K562 (cell line): Measurements from ENCODE around the gene TMEM135. TPM values are rescaled to one million over a fixed set of nuclear protein-coding genes. Genes with fewer than 3 reads are reported as not detected.

ENCODE experiments used
- ATAC-seq: fragments of 200-7000 bp; cut with Tn5 transposase; 3 replicates; pipeline ENCODE4 v1.9.1; 2020; ENCODE audit warnings: moderate library complexity
- BruUV-seq: library from RNA; stranded (reverse); fragments of 400-500 nt; replicated peaks from 2 replicates; lab custom pipeline; 2021; lab: Mats Ljungman, UMichigan
- CTCF ChIA-PET: fragments of 300-600 bp; formaldehyde crosslinking; extraction: SDS; loops from one replicate; lab custom pipeline; 2021; ENCODE audit warnings: low intra/inter-chr PET ratio; lab: Yijun Ruan, JAX
- POLR2A ChIA-PET: fragments of 300-600, 350-650 bp; sonication (Branson Sonifier 250); formaldehyde crosslinking; extraction: SDS; loops from one replicate; lab custom pipeline; 2021; ENCODE audit warnings: antibody characterized with exemption, inconsistent platforms; lab: Yijun Ruan, JAX
- DNase-seq, 4 experiments: peaks; one replicate each; pipeline versions ENCODE4 v3.0.0 to v3.0.0-alpha.2; 2011 to 2018; ENCODE audit warnings: low spot score in 3 of 4, mixed read lengths in 3 of 4; ENCODE audit errors: extremely low read depth in 1 of 4
- FAIRE-seq: peaks from 2 replicates; lab custom pipeline; 2011; peaks lifted over from hg19 to GRCh38; lab: Jason Lieb, UNC
- H2AFZ ChIP-seq: 2 replicates; pipeline ENCODE4 v1.6.0; 2011; ENCODE audit warnings: low read depth, low read length, control low read depth, inconsistent platforms
- H3K27ac ChIP-seq: fragments of 200-600 bp; 3 replicates; pipeline ENCODE4 v1.8.0; 2011; ENCODE audit warnings: low read depth, mild to moderate bottlenecking, control low read depth, inconsistent platforms, low read length, moderate library complexity, mixed read lengths; ENCODE audit errors: extremely low read depth
- H3K27me3 ChIP-seq, 2 experiments: fragments of 300-600 bp in 1 of 2; 2 replicates in 1 of 2; 3 replicates in 1 of 2; pipeline versions ENCODE4 v1.6.0 to v1.8.0; 2011; ENCODE audit warnings: inconsistent platforms in 2 of 2, low read length in 2 of 2, mild to moderate bottlenecking in 1 of 2, mixed read lengths in 1 of 2, moderate library complexity in 1 of 2; ENCODE audit not compliant: control insufficient read depth in 2 of 2, insufficient read depth in 2 of 2
- H3K36me3 ChIP-seq: fragments of 300-600 bp; 3 replicates; pipeline ENCODE4 v1.8.0; 2011; ENCODE audit warnings: mild to moderate bottlenecking, low read length, inconsistent platforms; ENCODE audit not compliant: control insufficient read depth, insufficient read depth
- H3K4me1 ChIP-seq, 2 experiments: fragments of 200-600 bp in 1 of 2; replicated peaks in 1 of 2; 2 replicates in 1 of 2; 3 replicates in 1 of 2; pipeline versions ENCODE4 v1.5.1 to v1.8.0; 2011; ENCODE audit warnings: inconsistent platforms in 2 of 2, low read length in 2 of 2, mild to moderate bottlenecking in 1 of 2, mixed read lengths in 1 of 2, moderate library complexity in 1 of 2; ENCODE audit not compliant: control insufficient read depth in 2 of 2, insufficient read depth in 2 of 2
- H3K4me2 ChIP-seq: 2 replicates; pipeline ENCODE4 v1.6.1; 2011; ENCODE audit warnings: low read length, control low read depth, inconsistent platforms, mixed read lengths; ENCODE audit not compliant: insufficient read depth
- H3K4me3 ChIP-seq: fragments of 200-600 bp; sonication (generic), shearing (Covaris generic); 2 replicates; pipeline ENCODE4 v1.5.1; 2016; ENCODE audit warnings: control low read depth, inconsistent platforms
- H3K79me2 ChIP-seq: fragments of 200-600 bp; 3 replicates; pipeline ENCODE4 v1.8.0; 2011; ENCODE audit warnings: low read length, inconsistent platforms; ENCODE audit not compliant: control insufficient read depth, insufficient read depth
- H3K9ac ChIP-seq, 2 experiments: 2 replicates each; pipeline versions ENCODE4 v1.6.0 to v1.6.1; 2011; ENCODE audit warnings: low read depth in 2 of 2, low read length in 2 of 2, control low read depth in 1 of 2, inconsistent platforms in 1 of 2, mild to moderate bottlenecking in 1 of 2, mixed read lengths in 1 of 2; ENCODE audit not compliant: insufficient read depth in 1 of 2
- H3K9me1 ChIP-seq: one replicate; pipeline ENCODE4 v1.6.0; 2011; ENCODE audit warnings: inconsistent platforms, mild to moderate bottlenecking, low read length, moderate library complexity; ENCODE audit not compliant: control insufficient read depth, insufficient read depth
- H3K9me3 ChIP-seq: replicated peaks from 2 replicates; pipeline ENCODE4 v1.5.1; 2011; ENCODE audit warnings: low read depth, low read length, inconsistent platforms; ENCODE audit not compliant: control insufficient read depth, insufficient read depth
- H4K20me1 ChIP-seq: replicated peaks from 2 replicates; pipeline ENCODE4 v1.6.1; 2011; ENCODE audit warnings: low read length, inconsistent platforms, mixed read lengths; ENCODE audit not compliant: control insufficient read depth, insufficient read depth
- CBFA2T3 ChIP-seq: fragments of 450-650 bp; IDR thresholded peaks from 2 replicates; pipeline ENCODE4 v1.6.1; 2017
- MEF2A ChIP-seq: IDR thresholded peaks from 2 replicates; pipeline ENCODE4 v1.6.1; 2011; ENCODE audit warnings: low read depth, mild to moderate bottlenecking, low read length, moderate library complexity; ENCODE audit not compliant: control insufficient read depth
- MEF2D ChIP-seq: conservative IDR thresholded peaks from 2 replicates; pipeline ENCODE4 v1.6.1; 2016; ENCODE audit warnings: low read depth, missing genetic modification characterization, missing compliant biosample characterization
- MYC ChIP-seq, 2 experiments: fragments of 250-450 bp in 1 of 2; sonication (Bioruptor Pico) in 1 of 2; IDR thresholded peaks; 2 replicates each; pipeline versions ENCODE4 v1.5.1 to v1.6.1; 2012 to 2021; ENCODE audit warnings: low read depth in 2 of 2, borderline replicate concordance in 1 of 2, improper control_type of control experiment in 1 of 2, low read length in 1 of 2, mild to moderate bottlenecking in 1 of 2, moderate library complexity in 1 of 2
- TCF3 ChIP-seq: sonication (generic); formaldehyde crosslinking; IDR thresholded peaks from 2 replicates; pipeline ENCODE4 v1.4.0; 2020; ENCODE audit warnings: mild to moderate bottlenecking, missing genetic modification reagents
- in situ Hi-C: fragments of 300-500 bp; cut with MboI; formaldehyde crosslinking; loops from 4 replicates; pipeline ENCODE4 v1.15.0; 2018; ENCODE audit warnings: inconsistent platforms, mixed read lengths
- intact Hi-C: fragments of 100-400 bp; cut with micrococcal nuclease; formaldehyde crosslinking; loops from 2 replicates; pipeline ENCODE4 v1.14.2; 2022
- polyA plus RNA-seq, 8 experiments: library from polyadenylated mRNA; depleted of rRNA in 4 of 8; stranded (reverse) in 5 of 8; unstranded in 3 of 8; fragments of >200 nt; fragmentation: Nextera tagmentation in 2 of 8; fragmentation: Illumina TruSeq in 1 of 8; extraction: Ambion mirVana in 2 of 8; extraction: Trizol in 1 of 8; gene quantifications; 2 replicates each; pipeline versions ENCODE4 v1.2.1 to v1.2.3, GENCODE V29; 2011 to 2014; ENCODE audit warnings: inconsistent platforms in 1 of 8, missing spikeins in 1 of 8
- total RNA-seq, 7 experiments: library from RNA; depleted of rRNA in 6 of 7; stranded (reverse); fragments of >200 nt in 6 of 7; fragmentation: Illumina TruSeq in 2 of 7; extraction: Trizol in 2 of 7; gene quantifications; 2 replicates each; pipeline versions ENCODE4 v1.2.1 to v1.2.3, GENCODE V29; 2011 to 2021; ENCODE audit warnings: low replicate concordance in 1 of 7
- TF ChIP-seq, protein P1 (sequence below): fragments of 450-650 bp; conservative IDR thresholded peaks from 2 replicates; pipeline ENCODE4 v1.6.1; 2016; ENCODE audit warnings: missing genetic modification characterization, low read depth, mild to moderate bottlenecking, control low read depth, missing compliant biosample characterization
- TF ChIP-seq, protein P2 (sequence below): fragments of 250-450 bp; sonication (Bioruptor Pico); IDR thresholded peaks from 2 replicates; pipeline ENCODE4 v1.4.0; 2020

Gene TMEM135
- total and polyA plus RNA-seq, 9 of the 15 experiments (the other 6 are each of a cell fraction or from before 2014, with no cell fraction given) = 17.3 to 53.6 (median 24.9) TPM

GRCh38 chr11:87174870-87175269 lies 137.1 kb downstream of the TMEM135 start:
- in situ Hi-C loops = no loop called here
- peaks cover 4% of the 10 kb centered on the region; the same call in 1 of the 3 replicates for H3K79me2 ChIP-seq

More at GRCh38 chr11:87174870-87175269, 137.1 kb downstream of the TMEM135 start:
- H2AFZ ChIP-seq = no peak overlapping the region
- H3K4me3 ChIP-seq = no peak overlapping the region
- no peak overlapping the region for H3K9ac ChIP-seq
- H3K4me2 ChIP-seq = no peak overlapping the region
- H3K36me3 ChIP-seq = no peaks in the 10 kb centered on the region
- no peaks in the 10 kb centered on the region for H3K9me1 ChIP-seq
- no TSS peak for BruUV-seq
- ChIA-PET POLR2A (no interaction called here), CTCF (no interaction called here)
- TF ChIP-seq MYC (IDR thresholded peaks at IDR 0.05; ENCODE audit: low read depth, low read length) (no peak), MYC (CRISPR knock-in tag; IDR thresholded peaks at IDR 0.05; ENCODE audit: borderline replicate concordance, low read depth) (no peak), MEF2D (tag) (peak; percentile 75; the same call in 1 of the 2 replicates), MEF2A (0 out of 2 replicates have a peak, but pooled peaks have one; percentile 12), TCF3 (CRISPR knock-in tag) (0 out of 2 replicates have a peak, but pooled peaks have one; percentile 17), CBFA2T3 (0 out of 2 replicates have a peak, but pooled peaks have one; percentile 10)
- TF ChIP-seq, protein P1, sequence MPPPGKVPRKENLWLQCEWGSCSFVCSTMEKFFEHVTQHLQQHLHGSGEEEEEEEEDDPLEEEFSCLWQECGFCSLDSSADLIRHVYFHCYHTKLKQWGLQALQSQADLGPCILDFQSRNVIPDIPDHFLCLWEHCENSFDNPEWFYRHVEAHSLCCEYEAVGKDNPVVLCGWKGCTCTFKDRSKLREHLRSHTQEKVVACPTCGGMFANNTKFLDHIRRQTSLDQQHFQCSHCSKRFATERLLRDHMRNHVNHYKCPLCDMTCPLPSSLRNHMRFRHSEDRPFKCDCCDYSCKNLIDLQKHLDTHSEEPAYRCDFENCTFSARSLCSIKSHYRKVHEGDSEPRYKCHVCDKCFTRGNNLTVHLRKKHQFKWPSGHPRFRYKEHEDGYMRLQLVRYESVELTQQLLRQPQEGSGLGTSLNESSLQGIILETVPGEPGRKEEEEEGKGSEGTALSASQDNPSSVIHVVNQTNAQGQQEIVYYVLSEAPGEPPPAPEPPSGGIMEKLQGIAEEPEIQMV (tag) = no peak
- TF ChIP-seq, protein P2, sequence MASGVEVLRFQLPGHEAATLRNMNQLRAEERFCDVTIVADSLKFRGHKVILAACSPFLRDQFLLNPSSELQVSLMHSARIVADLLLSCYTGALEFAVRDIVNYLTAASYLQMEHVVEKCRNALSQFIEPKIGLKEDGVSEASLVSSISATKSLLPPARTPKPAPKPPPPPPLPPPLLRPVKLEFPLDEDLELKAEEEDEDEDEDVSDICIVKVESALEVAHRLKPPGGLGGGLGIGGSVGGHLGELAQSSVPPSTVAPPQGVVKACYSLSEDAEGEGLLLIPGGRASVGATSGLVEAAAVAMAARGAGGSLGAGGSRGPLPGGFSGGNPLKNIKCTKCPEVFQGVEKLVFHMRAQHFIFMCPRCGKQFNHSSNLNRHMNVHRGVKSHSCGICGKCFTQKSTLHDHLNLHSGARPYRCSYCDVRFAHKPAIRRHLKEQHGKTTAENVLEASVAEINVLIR (CRISPR knock-in tag) = no peak
- peaks cover 0 to 8% of the 10 kb centered on the region in 2 experiments; a peak in 2 of 5 replicates for H3K4me1 ChIP-seq
- DNase-seq = no peak
- H3K9me3 ChIP-seq = no peaks in the 10 kb centered on the region
- no peak for FAIRE-seq
- no peaks in the 10 kb centered on the region for H3K27me3 ChIP-seq
- ATAC-seq = no peak
- intact Hi-C loops = no loop called here
- no peak overlapping the region for H3K27ac ChIP-seq
- H4K20me1 ChIP-seq = no peaks in the 10 kb centered on the region
